ENCODE results near the gene CNNM3.

CNNM3 gene

GRCh38 chr2:96856776-96857666 lies 41.0 kb downstream of the CNNM3 start:
- ChIA-PET POLR2A (interaction anchor here (0.9 to 3.3 kb wide), 12 partner anchors 11 to 255 kb away, joined by 3 to 39 read pairs (median 6); partner anchors contain the start of genes ANKRD23, ANKRD36, CNNM3 and CNNM4), CTCF (interaction anchor here (0.5 to 4.1 kb wide), 43 partner anchors 9 to 255 kb away, joined by 3 to 115 read pairs (median 4); partner anchors contain the start of genes ANKRD23 and ANKRD36)
- H3K9me3 ChIP-seq (ENCODE audit: control insufficient read depth, insufficient read depth, low read depth, low read length), result no peaks in the 10 kb centered on the region
- H3K4me1 ChIP-seq (ENCODE audit: control insufficient read depth, insufficient read depth, low read length), result no peaks in the 10 kb centered on the region
- peaks cover 8 to 40% of the 10 kb centered on the region in 2 experiments; a peak in 2 of 3 replicates for H3K36me3 ChIP-seq (ENCODE audit: control insufficient read depth in 2 of 2, insufficient read depth in 1 of 2, low read length in 2 of 2)
- peak overlapping the region; percentile 78 for H3K27ac ChIP-seq (ENCODE audit: extremely low read depth, low read depth, low read length)
- TF ChIP-seq MYNN (tag by site-specific recombination; IDR thresholded peaks at IDR 0.05; ENCODE audit: borderline replicate concordance) (no peak), OVOL3 (tag by site-specific recombination; IDR thresholded peaks at IDR 0.05) (no peak), GLIS1 (tag by site-specific recombination; IDR thresholded peaks at IDR 0.05) (0 out of 2 replicates have a peak, but pooled peaks have one; percentile 20), GLIS2 (tag by site-specific recombination; IDR thresholded peaks at IDR 0.05) (peak; percentile 48), ZNF600 (tag by site-specific recombination; IDR thresholded peaks at IDR 0.05) (peak; percentile 80), GLI4 (tag by site-specific recombination; IDR thresholded peaks at IDR 0.05) (no peak), ZNF335 (tag by site-specific recombination; conservative IDR thresholded peaks at IDR 0.05) (peak; percentile 5; the same call in 1 of the 2 replicates), ZNF121 (tag by site-specific recombination; IDR thresholded peaks at IDR 0.05) (no peak), ATF2 (tag by site-specific recombination; IDR thresholded peaks at IDR 0.05; ENCODE audit: low read depth) (no peak), ZBTB8A (tag by site-specific recombination; IDR thresholded peaks at IDR 0.05) (no peak), ZNF302 (tag by site-specific recombination; IDR thresholded peaks at IDR 0.05; ENCODE audit: low read depth) (no peak), ZNF558 (tag by site-specific recombination; IDR thresholded peaks at IDR 0.05) (no peak), ZNF791 (tag by site-specific recombination; IDR thresholded peaks at IDR 0.05) (no peak), ZNF146 (tag by site-specific recombination; IDR thresholded peaks at IDR 0.05) (no peak)
- TF ChIP-seq, protein P1, sequence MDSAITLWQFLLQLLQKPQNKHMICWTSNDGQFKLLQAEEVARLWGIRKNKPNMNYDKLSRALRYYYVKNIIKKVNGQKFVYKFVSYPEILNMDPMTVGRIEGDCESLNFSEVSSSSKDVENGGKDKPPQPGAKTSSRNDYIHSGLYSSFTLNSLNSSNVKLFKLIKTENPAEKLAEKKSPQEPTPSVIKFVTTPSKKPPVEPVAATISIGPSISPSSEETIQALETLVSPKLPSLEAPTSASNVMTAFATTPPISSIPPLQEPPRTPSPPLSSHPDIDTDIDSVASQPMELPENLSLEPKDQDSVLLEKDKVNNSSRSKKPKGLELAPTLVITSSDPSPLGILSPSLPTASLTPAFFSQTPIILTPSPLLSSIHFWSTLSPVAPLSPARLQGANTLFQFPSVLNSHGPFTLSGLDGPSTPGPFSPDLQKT (IDR thresholded peaks at IDR 0.05; ENCODE audit: borderline replicate concordance, low read depth, low read length), result no peak
- TF ChIP-seq, protein P2, sequence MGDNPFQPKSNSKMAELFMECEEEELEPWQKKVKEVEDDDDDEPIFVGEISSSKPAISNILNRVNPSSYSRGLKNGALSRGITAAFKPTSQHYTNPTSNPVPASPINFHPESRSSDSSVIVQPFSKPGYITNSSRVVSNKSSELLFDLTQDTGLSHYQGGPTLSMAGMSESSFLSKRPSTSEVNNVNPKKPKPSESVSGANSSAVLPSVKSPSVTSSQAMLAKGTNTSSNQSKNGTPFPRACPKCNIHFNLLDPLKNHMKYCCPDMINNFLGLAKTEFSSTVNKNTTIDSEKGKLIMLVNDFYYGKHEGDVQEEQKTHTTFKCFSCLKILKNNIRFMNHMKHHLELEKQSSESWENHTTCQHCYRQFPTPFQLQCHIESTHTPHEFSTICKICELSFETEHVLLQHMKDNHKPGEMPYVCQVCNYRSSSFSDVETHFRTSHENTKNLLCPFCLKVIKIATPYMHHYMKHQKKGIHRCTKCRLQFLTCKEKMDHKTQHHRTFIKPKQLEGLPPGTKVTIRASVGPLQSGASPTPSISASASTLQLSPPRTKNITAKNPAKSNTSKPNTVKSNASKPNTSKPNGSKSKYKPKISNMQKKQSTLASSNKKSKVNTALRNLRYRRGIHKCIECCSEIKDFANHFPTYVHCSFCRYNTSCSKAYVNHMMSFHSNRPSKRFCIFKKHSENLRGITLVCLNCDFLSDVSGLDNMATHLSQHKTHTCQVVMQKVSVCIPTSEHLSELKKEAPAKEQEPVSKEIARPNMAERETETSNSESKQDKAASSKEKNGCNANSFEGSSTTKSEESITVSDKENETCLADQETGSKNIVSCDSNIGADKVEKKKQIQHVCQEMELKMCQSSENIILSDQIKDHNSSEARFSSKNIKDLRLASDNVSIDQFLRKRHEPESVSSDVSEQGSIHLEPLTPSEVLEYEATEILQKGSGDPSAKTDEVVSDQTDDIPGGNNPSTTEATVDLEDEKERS (tag by site-specific recombination; IDR thresholded peaks at IDR 0.05), result no peak
- peak overlapping the region; percentile 77 for H3K4me3 ChIP-seq (ENCODE audit: low read depth, low read length)

DNA sequence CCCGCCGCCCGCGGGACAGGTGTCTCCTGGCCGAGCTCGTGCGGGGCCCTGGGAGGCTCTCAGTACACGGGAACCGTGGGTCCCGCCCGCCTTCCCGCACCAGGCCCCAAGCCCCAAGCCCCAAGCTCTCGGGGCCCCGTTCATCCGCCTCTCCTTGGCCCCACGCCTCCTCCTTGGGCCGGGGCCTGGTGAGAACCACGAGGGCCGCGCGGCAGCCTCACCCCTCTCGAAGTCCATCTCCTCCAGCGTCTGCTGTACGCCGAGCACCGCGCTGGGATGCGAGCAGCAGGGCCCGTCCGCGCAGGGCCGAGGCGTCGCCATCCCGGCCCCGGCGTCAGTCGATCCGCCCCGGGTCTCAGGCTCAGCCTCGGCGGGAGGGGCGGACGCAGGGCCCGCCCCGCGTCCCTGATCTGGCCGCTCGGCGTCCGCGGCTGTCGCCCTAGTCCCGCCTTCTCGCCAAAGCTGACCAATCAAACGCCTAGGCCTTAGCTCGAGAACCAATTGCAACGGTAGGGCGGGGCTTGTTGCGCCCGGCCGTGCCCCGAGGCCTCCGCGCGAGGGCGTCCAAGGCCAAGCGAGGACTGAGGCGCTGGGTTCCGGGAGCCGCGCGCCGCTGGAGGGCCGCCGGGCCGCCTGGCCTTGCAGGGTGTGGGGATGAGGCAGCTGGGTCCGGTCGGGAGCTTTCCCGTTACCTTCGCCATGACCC lies 41.8 kb downstream of the CNNM3 start, which contains the start of gene ANKRD39:
ANKRD39 (minus strand) TSS at position 350 of the 706 bp plus-strand sequence; CDS start at position 321, 29 bp downstream.
- peaks cover under 1 to 41% of the 10 kb centered on the region in 2 experiments; a peak in 2 of 3 replicates for H3K36me3 ChIP-seq (ENCODE audit: control insufficient read depth in 2 of 2, insufficient read depth in 1 of 2, low read length in 2 of 2)
- ChIA-PET POLR2A (interaction anchor here (0.7 to 3.3 kb wide), 13 partner anchors 10 to 255 kb away, joined by 3 to 39 read pairs (median 7); partner anchors contain the start of genes ANKRD23, ANKRD36, CNNM3 and CNNM4), CTCF (interaction anchor here (0.5 to 4.1 kb wide), 39 partner anchors 9 to 254 kb away, joined by 3 to 115 read pairs (median 4); partner anchors contain the start of gene ANKRD36)
- H3K9me3 ChIP-seq (ENCODE audit: control insufficient read depth, insufficient read depth, low read depth, low read length), result no peaks in the 10 kb centered on the region
- H3K27ac ChIP-seq (ENCODE audit: extremely low read depth, low read depth, low read length), result peak within 1 kb of the TSS; percentile 78
- no peaks in the 10 kb centered on the region for H3K4me1 ChIP-seq (ENCODE audit: control insufficient read depth, insufficient read depth, low read length)
- H3K4me3 ChIP-seq (ENCODE audit: low read depth, low read length), result peak within 1 kb of the TSS; percentile 77
- TF ChIP-seq ZNF18 (tag by site-specific recombination; IDR thresholded peaks at IDR 0.05) (peak; percentile 38; the same call in 1 of the 2 replicates), ZNF211 (tag by site-specific recombination; IDR thresholded peaks at IDR 0.05; ENCODE audit: low read depth) (no peak), ZNF677 (tag by site-specific recombination; IDR thresholded peaks at IDR 0.05) (no peak), ZNF335 (tag by site-specific recombination; conservative IDR thresholded peaks at IDR 0.05) (peak; percentile 84), ZNF692 (tag by site-specific recombination; IDR thresholded peaks at IDR 0.05) (peak; percentile 72), SP3 (tag by site-specific recombination; IDR thresholded peaks at IDR 0.05) (peak; percentile 90), ZXDB (tag by site-specific recombination; IDR thresholded peaks at IDR 0.05) (peak; percentile 46), BCL11B (tag by site-specific recombination; IDR thresholded peaks at IDR 0.05; ENCODE audit: low read depth) (no peak), ZNF433 (tag by site-specific recombination; IDR thresholded peaks at IDR 0.05; ENCODE audit: low read depth) (no peak)
